K562 (cell line): ENCODE results near the gene TNFAIP3. TPM values are rescaled to one million over a fixed set of nuclear protein-coding genes. Genes with fewer than 3 reads are reported as not detected.

ENCODE experiments used
- ATAC-seq: fragments of 200-7000 bp; cut with Tn5 transposase; 3 replicates; pipeline ENCODE4 v1.9.1; 2020; ENCODE audit warnings: moderate library complexity
- BruUV-seq: library from RNA; stranded (reverse); fragments of 400-500 nt; replicated peaks from 2 replicates; lab custom pipeline; 2021; lab: Mats Ljungman, UMichigan
- CTCF ChIA-PET: fragments of 300-600 bp; formaldehyde crosslinking; extraction: SDS; loops from one replicate; lab custom pipeline; 2021; ENCODE audit warnings: low intra/inter-chr PET ratio; lab: Yijun Ruan, JAX
- POLR2A ChIA-PET: fragments of 300-600, 350-650 bp; sonication (Branson Sonifier 250); formaldehyde crosslinking; extraction: SDS; loops from one replicate; lab custom pipeline; 2021; ENCODE audit warnings: antibody characterized with exemption, inconsistent platforms; lab: Yijun Ruan, JAX
- DNase-seq, 4 experiments: peaks; one replicate each; pipeline versions ENCODE4 v3.0.0 to v3.0.0-alpha.2; 2011 to 2018; ENCODE audit warnings: low spot score in 3 of 4, mixed read lengths in 3 of 4; ENCODE audit errors: extremely low read depth in 1 of 4
- FAIRE-seq: peaks from 2 replicates; lab custom pipeline; 2011; peaks lifted over from hg19 to GRCh38; lab: Jason Lieb, UNC
- H2AFZ ChIP-seq: 2 replicates; pipeline ENCODE4 v1.6.0; 2011; ENCODE audit warnings: low read depth, low read length, control low read depth, inconsistent platforms
- H3K27ac ChIP-seq: fragments of 200-600 bp; 3 replicates; pipeline ENCODE4 v1.8.0; 2011; ENCODE audit warnings: low read depth, mild to moderate bottlenecking, control low read depth, inconsistent platforms, low read length, moderate library complexity, mixed read lengths; ENCODE audit errors: extremely low read depth
- H3K27me3 ChIP-seq, 2 experiments: fragments of 300-600 bp in 1 of 2; 2 replicates in 1 of 2; 3 replicates in 1 of 2; pipeline versions ENCODE4 v1.6.0 to v1.8.0; 2011; ENCODE audit warnings: inconsistent platforms in 2 of 2, low read length in 2 of 2, mild to moderate bottlenecking in 1 of 2, mixed read lengths in 1 of 2, moderate library complexity in 1 of 2; ENCODE audit not compliant: control insufficient read depth in 2 of 2, insufficient read depth in 2 of 2
- H3K36me3 ChIP-seq: fragments of 300-600 bp; 3 replicates; pipeline ENCODE4 v1.8.0; 2011; ENCODE audit warnings: mild to moderate bottlenecking, low read length, inconsistent platforms; ENCODE audit not compliant: control insufficient read depth, insufficient read depth
- H3K4me1 ChIP-seq, 2 experiments: fragments of 200-600 bp in 1 of 2; replicated peaks in 1 of 2; 2 replicates in 1 of 2; 3 replicates in 1 of 2; pipeline versions ENCODE4 v1.5.1 to v1.8.0; 2011; ENCODE audit warnings: inconsistent platforms in 2 of 2, low read length in 2 of 2, mild to moderate bottlenecking in 1 of 2, mixed read lengths in 1 of 2, moderate library complexity in 1 of 2; ENCODE audit not compliant: control insufficient read depth in 2 of 2, insufficient read depth in 2 of 2
- H3K4me2 ChIP-seq: 2 replicates; pipeline ENCODE4 v1.6.1; 2011; ENCODE audit warnings: low read length, control low read depth, inconsistent platforms, mixed read lengths; ENCODE audit not compliant: insufficient read depth
- H3K4me3 ChIP-seq: fragments of 200-600 bp; sonication (generic), shearing (Covaris generic); 2 replicates; pipeline ENCODE4 v1.5.1; 2016; ENCODE audit warnings: control low read depth, inconsistent platforms
- H3K79me2 ChIP-seq: fragments of 200-600 bp; 3 replicates; pipeline ENCODE4 v1.8.0; 2011; ENCODE audit warnings: low read length, inconsistent platforms; ENCODE audit not compliant: control insufficient read depth, insufficient read depth
- H3K9ac ChIP-seq, 2 experiments: 2 replicates each; pipeline versions ENCODE4 v1.6.0 to v1.6.1; 2011; ENCODE audit warnings: low read depth in 2 of 2, low read length in 2 of 2, control low read depth in 1 of 2, inconsistent platforms in 1 of 2, mild to moderate bottlenecking in 1 of 2, mixed read lengths in 1 of 2; ENCODE audit not compliant: insufficient read depth in 1 of 2
- H3K9me1 ChIP-seq: one replicate; pipeline ENCODE4 v1.6.0; 2011; ENCODE audit warnings: inconsistent platforms, mild to moderate bottlenecking, low read length, moderate library complexity; ENCODE audit not compliant: control insufficient read depth, insufficient read depth
- H3K9me3 ChIP-seq: replicated peaks from 2 replicates; pipeline ENCODE4 v1.5.1; 2011; ENCODE audit warnings: low read depth, low read length, inconsistent platforms; ENCODE audit not compliant: control insufficient read depth, insufficient read depth
- H4K20me1 ChIP-seq: replicated peaks from 2 replicates; pipeline ENCODE4 v1.6.1; 2011; ENCODE audit warnings: low read length, inconsistent platforms, mixed read lengths; ENCODE audit not compliant: control insufficient read depth, insufficient read depth
- CEBPZ ChIP-seq: fragments of 150-350 bp; IDR thresholded peaks from 2 replicates; pipeline ENCODE4 v1.6.1; 2014; ENCODE audit warnings: low read depth, mild to moderate bottlenecking, low read length, borderline replicate concordance
- CSDE1 ChIP-seq, 2 experiments: fragments of 450-650 bp; IDR thresholded peaks; 2 replicates each; pipeline ENCODE4 v1.6.1; 2016; ENCODE audit warnings: mild to moderate bottlenecking in 1 of 2
- DMBX1 ChIP-seq: fragments of 250-450 bp; sonication (Bioruptor Pico); IDR thresholded peaks from 2 replicates; pipeline ENCODE4 v1.8.0; 2022; ENCODE audit warnings: inconsistent platforms, mild to moderate bottlenecking, moderate library complexity, borderline replicate concordance
- FOXA3 ChIP-seq, 2 experiments: fragments of 450-650 bp in 1 of 2; sonication (generic) in 1 of 2; formaldehyde crosslinking; IDR thresholded peaks in 1 of 2; conservative IDR thresholded peaks in 1 of 2; 2 replicates each; pipeline versions ENCODE4 v1.4.0 to v1.8.0; 2020 to 2022; ENCODE audit warnings: mild to moderate bottlenecking in 2 of 2, missing genetic modification reagents in 1 of 2
- MYC ChIP-seq, 2 experiments: fragments of 250-450 bp in 1 of 2; sonication (Bioruptor Pico) in 1 of 2; IDR thresholded peaks; 2 replicates each; pipeline versions ENCODE4 v1.5.1 to v1.6.1; 2012 to 2021; ENCODE audit warnings: low read depth in 2 of 2, borderline replicate concordance in 1 of 2, improper control_type of control experiment in 1 of 2, low read length in 1 of 2, mild to moderate bottlenecking in 1 of 2, moderate library complexity in 1 of 2
- PHTF2 ChIP-seq: fragments of 250-450 bp; sonication (Bioruptor Pico); IDR thresholded peaks from 2 replicates; pipeline ENCODE4 v1.5.0; 2021; ENCODE audit warnings: mild to moderate bottlenecking
- SIN3A ChIP-seq, 2 experiments: fragments of 150-350 bp in 1 of 2; IDR thresholded peaks; 2 replicates each; pipeline ENCODE4 v1.6.1; 2011 to 2016; ENCODE audit warnings: borderline replicate concordance in 2 of 2, low read depth in 2 of 2, low read length in 2 of 2, mild to moderate bottlenecking in 2 of 2, moderate library complexity in 2 of 2; ENCODE audit not compliant: control insufficient read depth in 1 of 2
- TOE1 ChIP-seq, 2 experiments: fragments of 450-650 bp in 1 of 2; sonication (generic) in 1 of 2; formaldehyde crosslinking in 1 of 2; IDR thresholded peaks; 2 replicates each; pipeline versions ENCODE4 v1.7.1 to v1.8.0; 2016 to 2022; ENCODE audit warnings: borderline replicate concordance in 2 of 2, mild to moderate bottlenecking in 2 of 2, antibody characterized with exemption in 1 of 2, inconsistent platforms in 1 of 2, low read depth in 1 of 2, missing genetic modification reagents in 1 of 2, moderate library complexity in 1 of 2
- ZHX1 ChIP-seq: fragments of 150-350 bp; conservative IDR thresholded peaks from 2 replicates; pipeline ENCODE4 v1.6.1; 2014; ENCODE audit warnings: low read length
- ZNF398 ChIP-seq: fragments of 250-450 bp; sonication (Bioruptor Pico); IDR thresholded peaks from 2 replicates; pipeline ENCODE4 v1.8.0; 2021; ENCODE audit warnings: moderate library complexity, mild to moderate bottlenecking, inconsistent platforms
- WGBS: fragments of 100-300 bp; shearing (Covaris generic); methylation state at CpG from one replicate; pipeline ENCODE4 v1.1.6; 2016; ENCODE audit warnings: low coverage, mixed read lengths; ENCODE audit not compliant: insufficient coverage; ENCODE audit errors: missing lambda C conversion rate; 5-methylcytosine and 5-hydroxymethylcytosine counted together
- in situ Hi-C: fragments of 300-500 bp; cut with MboI; formaldehyde crosslinking; loops from 4 replicates; pipeline ENCODE4 v1.15.0; 2018; ENCODE audit warnings: inconsistent platforms, mixed read lengths
- intact Hi-C: fragments of 100-400 bp; cut with micrococcal nuclease; formaldehyde crosslinking; loops from 2 replicates; pipeline ENCODE4 v1.14.2; 2022
- polyA plus RNA-seq, 8 experiments: library from polyadenylated mRNA; depleted of rRNA in 4 of 8; stranded (reverse) in 5 of 8; unstranded in 3 of 8; fragments of >200 nt; fragmentation: Nextera tagmentation in 2 of 8; fragmentation: Illumina TruSeq in 1 of 8; extraction: Ambion mirVana in 2 of 8; extraction: Trizol in 1 of 8; gene quantifications; 2 replicates each; pipeline versions ENCODE4 v1.2.1 to v1.2.3, GENCODE V29; 2011 to 2014; ENCODE audit warnings: inconsistent platforms in 1 of 8, missing spikeins in 1 of 8
- total RNA-seq, 7 experiments: library from RNA; depleted of rRNA in 6 of 7; stranded (reverse); fragments of >200 nt in 6 of 7; fragmentation: Illumina TruSeq in 2 of 7; extraction: Trizol in 2 of 7; gene quantifications; 2 replicates each; pipeline versions ENCODE4 v1.2.1 to v1.2.3, GENCODE V29; 2011 to 2021; ENCODE audit warnings: low replicate concordance in 1 of 7

The TNFAIP3 gene
- total and polyA plus RNA-seq, 9 of the 15 experiments (the other 6 are each of a cell fraction or from before 2014, with no cell fraction given): 0.79 to 17.0 (median 6.4) TPM

GRCh38 chr6:137847748-137848147 is 19.3 kb upstream of the TNFAIP3 start (continued):
- no peak for TF ChIP-seq CEBPZ
- TF ChIP-seq ZHX1: no peak
- TF ChIP-seq, all 486 proteins: peak for 0

- H3K4me1 ChIP-seq: peaks cover 7 to 41% of the 10 kb centered on the region in 2 experiments; a peak in 4 of 5 replicates
- peak overlapping the region; percentile 40 for H2AFZ ChIP-seq
- H3K9me1 ChIP-seq: no peaks in the 10 kb centered on the region
- no peak overlapping the region for H3K9ac ChIP-seq
- no peak for FAIRE-seq
- no peak for DNase-seq
- ChIA-PET CTCF (interaction anchor here (0.6 kb wide), 1 partner anchor 72 kb away, joined by 3 read pairs; no protein-coding TSS in a partner anchor), POLR2A (interaction anchor here (0.6 to 1.5 kb wide), 3 partner anchors 9 to 54 kb away, joined by 3 to 5 read pairs (median 3); no protein-coding TSS in a partner anchor)
- no TSS peak for BruUV-seq
- H3K4me3 ChIP-seq: no peak overlapping the region
- H3K9me3 ChIP-seq: no peaks in the 10 kb centered on the region
- intact Hi-C loops: no loop called here
- H3K79me2 ChIP-seq: no peaks in the 10 kb centered on the region
- in situ Hi-C loops: no loop called here
- 29% methylated on average over 3 of the region's 3 CpGs for WGBS
- H3K27ac ChIP-seq: no peak overlapping the region
- H3K4me2 ChIP-seq: no peak overlapping the region
- H3K36me3 ChIP-seq: no peaks in the 10 kb centered on the region
- no peaks in the 10 kb centered on the region for H4K20me1 ChIP-seq
- H3K27me3 ChIP-seq: no peaks in the 10 kb centered on the region
- no peak for ATAC-seq
- TF ChIP-seq MYC (IDR thresholded peaks at IDR 0.05; ENCODE audit: low read depth, low read length) (no peak), MYC (CRISPR knock-in tag; IDR thresholded peaks at IDR 0.05; ENCODE audit: borderline replicate concordance, low read depth) (no peak), ZNF398 (CRISPR knock-in tag) (no peak), FOXA3 (CRISPR knock-in tag; conservative IDR thresholded peaks at IDR 0.05 in 1 of 2, IDR thresholded peaks at IDR 0.05 in 1 of 2) (no peak), PHTF2 (no peak), DMBX1 (no peak), SIN3A (IDR thresholded peaks at IDR 0.05; ENCODE audit: borderline replicate concordance in 2 of 2, control insufficient read depth in 1 of 2, low read depth in 2 of 2, low read length in 2 of 2) (no peak), TOE1 (IDR thresholded peaks at IDR 0.05; ENCODE audit: borderline replicate concordance) (no peak), TOE1 (CRISPR knock-in tag; IDR thresholded peaks at IDR 0.05; ENCODE audit: borderline replicate concordance, low read depth) (no peak), CSDE1 (IDR thresholded peaks at IDR 0.05) (no peak)
Observed at GRCh38 chr6:137848672-137849071, 18.4 kb upstream of the TNFAIP3 start.
